AG04449 (cell line): ENCODE results near the gene ANKIB1.

Experiments
- CTCF ChIA-PET: fragments of 350-600 bp; formaldehyde crosslinking; extraction: SDS; loops from one replicate; lab custom pipeline; 2021; ENCODE audit warnings: antibody characterized with exemption; lab: Yijun Ruan, JAX
- POLR2A ChIA-PET: fragments of 400-600, 350-600 bp; formaldehyde crosslinking; extraction: SDS; loops from one replicate; lab custom pipeline; 2020; ENCODE audit warnings: antibody characterized with exemption, inconsistent platforms; lab: Yijun Ruan, JAX
- DNase-seq: peaks from one replicate; pipeline ENCODE4 v3.0.0-alpha.2; 2010; ENCODE audit warnings: low read depth, low spot score
- H3K4me3 ChIP-seq: 2 replicates; pipeline ENCODE4 v1.5.1; 2011; ENCODE audit warnings: low read depth, mild to moderate bottlenecking, control low read depth, low read length
- TF ChIP-seq, protein P1 (sequence below): IDR thresholded peaks from one replicate; pipeline ENCODE4 v1.5.1; 2011; ENCODE audit warnings: mild to moderate bottlenecking, moderate library complexity, low read length, control low read depth, inconsistent platforms; ENCODE audit not compliant: insufficient read depth; ENCODE audit errors: missing control alignments

Gene ANKIB1

DNA sequence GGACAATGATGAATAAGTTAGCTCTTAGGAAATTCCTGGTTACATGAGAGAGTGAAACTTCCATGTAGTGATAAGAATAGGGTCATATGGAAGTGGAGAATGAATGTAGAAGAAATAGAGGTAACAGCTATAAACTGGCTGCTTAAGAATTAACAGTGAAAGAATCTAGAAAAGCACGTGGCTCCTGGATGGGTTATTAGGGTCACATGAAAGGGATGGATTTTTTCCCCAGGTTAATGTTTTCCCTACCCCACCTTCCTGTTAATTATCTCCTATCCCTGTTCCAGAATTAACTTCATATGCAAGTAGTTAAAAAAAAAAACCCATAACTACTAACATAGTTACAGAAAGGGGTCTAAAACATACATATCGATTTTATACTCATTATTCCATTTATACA is 58.0 kb downstream of the ANKIB1 start:
- CTCF ChIA-PET = no interaction called here

DNA sequence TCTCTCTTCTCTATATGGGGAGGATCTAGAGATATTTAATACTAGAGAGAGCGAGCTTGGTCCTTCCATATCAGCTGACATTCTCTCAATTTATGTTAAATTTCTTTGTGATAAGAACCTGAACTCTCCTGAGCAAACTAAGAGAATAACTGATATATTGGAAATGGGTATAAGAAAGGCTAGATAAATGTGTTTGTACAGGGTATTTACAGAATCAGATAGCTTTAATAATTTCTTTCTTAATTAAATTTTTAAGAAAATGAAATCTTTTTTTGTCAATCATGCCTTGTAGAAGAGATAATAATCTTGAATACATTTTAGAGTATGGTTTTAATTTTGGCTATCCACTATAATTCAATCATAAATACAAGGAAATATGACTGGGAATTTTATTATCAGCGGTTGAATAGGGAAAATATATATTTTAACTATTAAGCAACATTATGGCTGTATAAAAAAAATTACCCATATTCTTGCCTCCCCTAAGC is 58.7 kb downstream of the ANKIB1 start:
- H3K4me3 ChIP-seq = no peak overlapping the region
- ChIA-PET POLR2A (no interaction called here), CTCF (no interaction called here)
- TF ChIP-seq, protein P1, sequence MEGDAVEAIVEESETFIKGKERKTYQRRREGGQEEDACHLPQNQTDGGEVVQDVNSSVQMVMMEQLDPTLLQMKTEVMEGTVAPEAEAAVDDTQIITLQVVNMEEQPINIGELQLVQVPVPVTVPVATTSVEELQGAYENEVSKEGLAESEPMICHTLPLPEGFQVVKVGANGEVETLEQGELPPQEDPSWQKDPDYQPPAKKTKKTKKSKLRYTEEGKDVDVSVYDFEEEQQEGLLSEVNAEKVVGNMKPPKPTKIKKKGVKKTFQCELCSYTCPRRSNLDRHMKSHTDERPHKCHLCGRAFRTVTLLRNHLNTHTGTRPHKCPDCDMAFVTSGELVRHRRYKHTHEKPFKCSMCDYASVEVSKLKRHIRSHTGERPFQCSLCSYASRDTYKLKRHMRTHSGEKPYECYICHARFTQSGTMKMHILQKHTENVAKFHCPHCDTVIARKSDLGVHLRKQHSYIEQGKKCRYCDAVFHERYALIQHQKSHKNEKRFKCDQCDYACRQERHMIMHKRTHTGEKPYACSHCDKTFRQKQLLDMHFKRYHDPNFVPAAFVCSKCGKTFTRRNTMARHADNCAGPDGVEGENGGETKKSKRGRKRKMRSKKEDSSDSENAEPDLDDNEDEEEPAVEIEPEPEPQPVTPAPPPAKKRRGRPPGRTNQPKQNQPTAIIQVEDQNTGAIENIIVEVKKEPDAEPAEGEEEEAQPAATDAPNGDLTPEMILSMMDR = no peak
- DNase-seq = no peak

More for the DNA sequence above, 58.0 kb downstream of the ANKIB1 start:
- POLR2A ChIA-PET = no interaction called here
- no peak overlapping the region for H3K4me3 ChIP-seq
- TF ChIP-seq, protein P1 = no peak
- no peak for DNase-seq

DNA sequence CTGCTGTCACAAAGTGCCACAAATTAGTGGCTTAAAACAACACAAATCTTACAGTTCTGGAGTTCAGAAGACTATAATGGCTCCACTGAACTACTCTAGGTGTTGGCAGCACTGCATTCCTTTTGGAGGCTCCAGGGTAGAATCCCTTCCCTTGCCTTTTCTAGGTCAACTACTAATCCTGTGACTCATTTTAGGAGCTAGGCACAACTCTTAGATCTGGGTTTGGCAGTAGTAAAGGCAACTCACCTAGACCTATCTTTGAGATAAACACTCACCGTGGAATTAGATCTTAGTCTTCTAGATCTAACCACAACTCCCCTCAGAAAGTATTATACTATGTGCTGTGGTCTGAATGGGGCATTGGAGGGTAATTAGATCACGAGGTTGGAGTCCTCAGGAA is 60.4 kb downstream of the ANKIB1 start:
- TF ChIP-seq, protein P1 = no peak
- ChIA-PET POLR2A (no interaction called here), CTCF (interaction anchor here (1.3 to 1.6 kb wide), 2 partner anchors 8 to 127 kb away, joined by 3 read pairs; partner anchors contain the start of gene LRRD1)
- DNase-seq = no peak
- no peak overlapping the region for H3K4me3 ChIP-seq

DNA sequence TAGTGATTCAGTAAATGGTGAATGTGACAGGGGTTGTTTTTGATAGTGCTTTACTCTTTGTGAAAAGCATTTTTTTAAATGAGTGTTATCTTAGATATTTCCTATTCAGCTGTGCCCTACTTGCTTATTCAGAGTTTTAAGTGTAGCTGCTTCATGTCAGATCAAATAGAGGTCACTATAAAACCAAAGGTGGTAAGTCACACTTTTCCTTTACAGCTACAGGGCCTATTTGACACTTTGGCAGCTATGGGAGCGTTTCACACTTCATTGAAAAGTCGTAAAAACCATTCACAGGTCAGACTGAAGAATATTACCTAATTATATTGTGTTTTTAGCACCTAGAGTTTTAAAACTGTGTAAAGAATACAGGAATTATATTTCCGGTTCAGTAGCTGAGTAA is 67.3 kb downstream of the ANKIB1 start:
- CTCF ChIA-PET = no interaction called here

DNA sequence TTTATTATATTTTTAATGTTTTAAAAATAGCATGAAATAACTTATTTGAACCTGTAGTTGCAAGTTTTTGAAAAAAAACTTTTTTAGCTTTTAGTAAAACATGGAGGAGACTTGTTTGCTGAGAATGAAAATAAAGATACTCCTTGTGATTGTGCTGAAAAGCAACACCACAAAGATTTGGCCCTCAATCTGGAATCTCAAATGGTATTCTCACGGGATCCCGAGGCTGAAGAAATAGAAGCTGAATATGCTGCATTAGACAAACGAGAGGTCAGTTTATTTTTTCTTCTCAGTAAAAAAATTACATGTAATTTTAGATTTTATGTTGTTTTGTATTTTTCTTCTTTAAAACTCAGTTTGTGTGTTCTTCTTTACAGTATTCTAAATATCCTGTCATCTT is 73.5 kb downstream of the ANKIB1 start:
- ChIA-PET CTCF (no interaction called here), POLR2A (no interaction called here)
- no peak for DNase-seq
- H3K4me3 ChIP-seq = no peak overlapping the region
- TF ChIP-seq, protein P1 = no peak

More for the DNA sequence above, 67.3 kb downstream of the ANKIB1 start:
- no peak for DNase-seq
- no peak overlapping the region for H3K4me3 ChIP-seq
- TF ChIP-seq, protein P1 = no peak
- POLR2A ChIA-PET = no interaction called here

DNA sequence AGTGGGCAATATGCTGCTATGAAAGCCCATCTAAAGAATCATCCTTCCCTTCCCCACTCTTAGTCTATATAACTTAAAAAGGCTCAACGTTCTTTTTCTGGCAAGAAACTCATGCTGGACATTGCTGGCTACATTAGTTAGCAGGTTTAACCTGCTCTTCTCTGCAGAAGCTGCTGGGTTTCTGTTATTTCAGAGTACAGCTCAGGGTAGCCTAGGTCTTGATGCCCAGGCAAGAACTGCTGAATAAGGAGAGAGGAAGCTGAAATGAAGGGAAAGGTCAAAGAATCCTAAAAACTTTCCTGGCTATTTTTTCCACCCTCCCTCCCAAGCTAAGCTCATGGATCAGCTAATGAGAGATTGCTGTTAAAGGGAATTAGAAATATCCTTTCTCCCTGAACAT is 79.4 kb downstream of the ANKIB1 start:
- POLR2A ChIA-PET = no interaction called here
- H3K4me3 ChIP-seq = no peak overlapping the region
- TF ChIP-seq, protein P1 = no peak
- CTCF ChIA-PET = no interaction called here
- no peak for DNase-seq
